IMR-90 (cell line): ENCODE measurements around the gene PEA15. TPM values are rescaled to one million over a fixed set of nuclear protein-coding genes. Genes with fewer than 3 reads are reported as not detected.

Source experiments
- ATAC-seq: fragments of 200-7000 bp; cut with Tn5 transposase; 2 replicates; pipeline ENCODE4 v1.9.1; 2020; ENCODE audit warnings: low read depth, mild to moderate bottlenecking, moderate library complexity
- BruUV-seq: library from RNA; stranded (reverse); fragments of 400-500 nt; replicated peaks from 2 replicates; lab custom pipeline; 2021; lab: Mats Ljungman, UMichigan
- CTCF ChIA-PET: fragments of 300-600 bp; formaldehyde crosslinking; extraction: SDS; loops from one replicate; lab custom pipeline; 2021; ENCODE audit warnings: antibody characterized with exemption; lab: Yijun Ruan, JAX
- POLR2A ChIA-PET: fragments of 300-600 bp; sonication (Branson Sonifier 250); formaldehyde crosslinking; loops from one replicate; lab custom pipeline; 2022; ENCODE audit warnings: antibody characterized with exemption; ENCODE audit not compliant: unreplicated experiment; lab: Charles Lee
- DNase-seq: peaks from one replicate; pipeline ENCODE4 v3.0.0; 2013
- H2AFZ ChIP-seq: replicated peaks from 2 replicates; pipeline ENCODE3; 2013; ENCODE audit warnings: low read length, mild to moderate bottlenecking; ENCODE audit not compliant: poor library complexity
- H2AK5ac ChIP-seq: 2 replicates; pipeline ENCODE4 v1.6.1; 2013; ENCODE audit warnings: low read depth, low read length, inconsistent platforms
- H2AK9ac ChIP-seq: replicated peaks from 2 replicates; pipeline ENCODE3; 2013; ENCODE audit warnings: mild to moderate bottlenecking, low read depth, low read length, moderate library complexity; ENCODE audit not compliant: poor library complexity
- H2BK120ac ChIP-seq: 2 replicates; pipeline ENCODE4 v1.6.1; 2013; ENCODE audit warnings: low read depth, low read length, inconsistent platforms
- H2BK15ac ChIP-seq: 3 replicates; pipeline ENCODE4 v1.6.1; 2013; ENCODE audit warnings: low read depth, low read length, inconsistent platforms
- H2BK20ac ChIP-seq: 2 replicates; pipeline ENCODE4 v1.6.1; 2013; ENCODE audit warnings: low read depth, mild to moderate bottlenecking, inconsistent platforms, low read length, moderate library complexity
- H2BK5ac ChIP-seq: 2 replicates; pipeline ENCODE4 v1.6.1; 2013; ENCODE audit warnings: mild to moderate bottlenecking, low read depth, low read length, inconsistent platforms; ENCODE audit not compliant: poor library complexity, severe bottlenecking
- H3K14ac ChIP-seq: replicated peaks from 2 replicates; pipeline ENCODE4 v1.6.1; 2013; ENCODE audit warnings: low read depth, low read length, inconsistent platforms
- H3K18ac ChIP-seq: 2 replicates; pipeline ENCODE4 v1.6.1; 2013; ENCODE audit warnings: low read depth, low read length, control low read depth
- H3K23ac ChIP-seq: 2 replicates; pipeline ENCODE4 v1.6.1; 2013; ENCODE audit warnings: low read depth, low read length, inconsistent platforms
- H3K27ac ChIP-seq: 2 replicates; pipeline ENCODE4 v1.5.1; 2013; ENCODE audit warnings: mild to moderate bottlenecking, control low read depth, low read length; ENCODE audit not compliant: insufficient read depth
- H3K27me3 ChIP-seq: 2 replicates; pipeline ENCODE4 v1.6.1; 2013; ENCODE audit warnings: low read length; ENCODE audit not compliant: control insufficient read depth, insufficient read depth
- H3K36me3 ChIP-seq: 2 replicates; pipeline ENCODE4 v1.6.1; 2013; ENCODE audit warnings: low read length, mixed read lengths; ENCODE audit not compliant: control insufficient read depth, insufficient read depth
- H3K4ac ChIP-seq: 2 replicates; pipeline ENCODE4 v1.6.1; 2013; ENCODE audit warnings: low read depth, low read length, inconsistent platforms
- H3K4me1 ChIP-seq: 2 replicates; pipeline ENCODE4 v1.6.1; 2013; ENCODE audit warnings: low read length, mixed read lengths; ENCODE audit not compliant: control insufficient read depth, insufficient read depth
- H3K4me2 ChIP-seq: 2 replicates; pipeline ENCODE4 v1.6.1; 2013; ENCODE audit warnings: low read depth, mild to moderate bottlenecking, control low read depth, low read length, moderate library complexity
- H3K4me3 ChIP-seq: 2 replicates; pipeline ENCODE4 v1.5.1; 2013; ENCODE audit warnings: low read depth, mild to moderate bottlenecking, control low read depth, low read length, moderate library complexity; ENCODE audit not compliant: insufficient read depth
- H3K56ac ChIP-seq: 2 replicates; pipeline ENCODE4 v1.6.1; 2013; ENCODE audit warnings: low read length, inconsistent platforms; ENCODE audit not compliant: insufficient read depth; ENCODE audit errors: extremely low read depth
- H3K79me1 ChIP-seq, 2 experiments: 2 replicates each; pipeline ENCODE4 v1.6.1; 2013; ENCODE audit warnings: low read length in 2 of 2, inconsistent platforms in 1 of 2, low read depth in 1 of 2
- H3K9ac ChIP-seq: 2 replicates; pipeline ENCODE4 v1.6.1; 2013; ENCODE audit warnings: low read depth, low read length, control low read depth
- H3K9me1 ChIP-seq: 2 replicates; pipeline ENCODE4 v1.6.1; 2013; ENCODE audit warnings: low read length, inconsistent platforms; ENCODE audit not compliant: insufficient read depth
- H3K9me3 ChIP-seq: 2 replicates; pipeline ENCODE4 v1.6.1; 2013; ENCODE audit warnings: low read length; ENCODE audit not compliant: control insufficient read depth, insufficient read depth
- H4K20me1 ChIP-seq: 2 replicates; pipeline ENCODE4 v1.6.1; 2013; ENCODE audit warnings: low read length, inconsistent platforms; ENCODE audit not compliant: insufficient read depth
- H4K5ac ChIP-seq: 2 replicates; pipeline ENCODE4 v1.6.1; 2013; ENCODE audit warnings: mild to moderate bottlenecking, low read depth, low read length, control low read depth
- H4K8ac ChIP-seq, 2 experiments: 2 replicates each; pipeline ENCODE4 v1.6.1; 2013; ENCODE audit warnings: low read depth in 2 of 2, low read length in 2 of 2, control low read depth in 1 of 2, inconsistent platforms in 1 of 2
- H4K91ac ChIP-seq: 2 replicates; pipeline ENCODE4 v1.6.1; 2013; ENCODE audit warnings: low read depth, low read length, inconsistent platforms; ENCODE audit not compliant: insufficient read depth
- POLR2A ChIP-seq: IDR thresholded peaks from 2 replicates; pipeline ENCODE4 v1.6.1; 2012; ENCODE audit warnings: mild to moderate bottlenecking, low read depth, low read length
- dilution Hi-C: fragments of 300-500 bp; cut with HindIII; formaldehyde crosslinking; loops from one replicate; pipeline ENCODE4 v1.14.3; 2018; ENCODE audit warnings: low sequenced_read_pairs; ENCODE audit not compliant: unreplicated experiment
- in situ Hi-C: fragments of 300-500 bp; cut with MboI; formaldehyde crosslinking; loops from 3 replicates; pipeline ENCODE4 v1.14.3; 2019; ENCODE audit warnings: low sequenced_read_pairs, inconsistent platforms, mixed read lengths
- intact Hi-C: fragments of 100-400 bp; cut with micrococcal nuclease; formaldehyde crosslinking; loops from 2 replicates; pipeline ENCODE4 v1.10.0; 2022
- polyA plus RNA-seq, 3 experiments: library from polyadenylated mRNA; depleted of rRNA; stranded (reverse); fragments of >200 nt; gene quantifications; 2 replicates each; pipeline ENCODE4 v1.2.3, GENCODE V29; 2012; ENCODE audit warnings: low replicate concordance in 1 of 3
- total RNA-seq: library from RNA; depleted of rRNA; stranded (reverse); fragments of >200 nt; gene quantifications from 2 replicates; pipeline ENCODE4 v1.2.3, GENCODE V29; 2012

The PEA15 gene
- total and polyA plus RNA-seq, 2 of the 4 experiments (the other 2 are of a cell fraction): 296 to 754 TPM

DNA sequence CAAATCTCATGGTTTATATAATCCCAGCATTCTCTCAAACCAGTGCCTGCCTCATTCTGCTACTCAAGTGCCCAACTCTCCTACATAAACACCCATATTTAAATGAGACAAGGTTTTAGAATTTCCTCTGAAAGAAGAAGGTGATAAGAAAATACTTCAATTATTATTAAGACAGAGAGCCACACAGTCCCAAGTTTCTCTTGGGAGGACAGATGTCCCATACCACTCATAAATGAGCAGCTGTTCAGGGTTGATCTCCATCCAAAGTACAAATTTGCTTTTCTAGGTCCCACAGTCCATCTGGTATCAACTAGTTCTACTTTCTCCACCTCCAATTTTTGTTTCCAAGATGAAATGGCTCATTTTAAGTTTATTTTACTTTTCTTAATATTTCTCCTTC is 45.8 kb downstream of the PEA15 start:
- Histone ChIP-seq H3K14ac (no peak overlapping the region), H3K56ac (no peak overlapping the region), H3K23ac (no peak overlapping the region), H2BK5ac (no peak overlapping the region), H2BK15ac (no peak overlapping the region), H3K9ac (no peak overlapping the region), H3K4me3 (no peak overlapping the region), H2BK20ac (no peak overlapping the region), H3K27me3 (no peaks in the 10 kb centered on the region), H2BK120ac (no peak overlapping the region), H4K8ac (no peak overlapping the region), H3K4me2 (no peak overlapping the region), H3K18ac (no peak overlapping the region), H4K5ac (no peak overlapping the region), H2AK9ac (no peak overlapping the region), H3K4ac (no peak overlapping the region), H3K9me1 (no peaks in the 10 kb centered on the region), H3K9me3 (no peaks in the 10 kb centered on the region), H2AK5ac (no peak overlapping the region), H4K20me1 (peaks cover 21% of the 10 kb centered on the region), H3K36me3 (peaks cover 2% of the 10 kb centered on the region), H2AFZ (no peak overlapping the region), H3K79me1 (peaks cover 18 to 48% of the 10 kb centered on the region in 2 experiments; a peak in 3 of 4 replicates), H3K4me1 (no peaks in the 10 kb centered on the region), H3K27ac (no peak overlapping the region), H4K91ac (no peak overlapping the region)
- CTCF ChIA-PET: interaction anchor here (1.6 to 2.8 kb wide), 6 partner anchors 9 to 149 kb away, joined by 6 to 26 read pairs (median 18); no protein-coding TSS in a partner anchor
- intact Hi-C loops (no loop called here), in situ Hi-C loops (no loop called here), dilution Hi-C loops (no loop called here)
- POLR2A ChIA-PET: no interaction called here
- ATAC-seq: no peak
- BruUV-seq: TSS peak; percentile 4
- no peak for TF ChIP-seq POLR2A
- DNase-seq: no peak
